GM21619 (cell line): ENCODE results near the gene TBC1D10A.
A peak's percentile ranks its signal among the peaks of the same experiment; 100 is the strongest.

Experiments
- ATAC-seq: cut with Tn5 transposase; IDR thresholded peaks from one replicate; pipeline ENCODE4 v1.9.1; 2021; ENCODE audit not compliant: unreplicated experiment

TBC1D10A gene

GRCh38 chr22:30268331-30268730 is 58.4 kb downstream of the TBC1D10A start:
- no peak for ATAC-seq

DNA sequence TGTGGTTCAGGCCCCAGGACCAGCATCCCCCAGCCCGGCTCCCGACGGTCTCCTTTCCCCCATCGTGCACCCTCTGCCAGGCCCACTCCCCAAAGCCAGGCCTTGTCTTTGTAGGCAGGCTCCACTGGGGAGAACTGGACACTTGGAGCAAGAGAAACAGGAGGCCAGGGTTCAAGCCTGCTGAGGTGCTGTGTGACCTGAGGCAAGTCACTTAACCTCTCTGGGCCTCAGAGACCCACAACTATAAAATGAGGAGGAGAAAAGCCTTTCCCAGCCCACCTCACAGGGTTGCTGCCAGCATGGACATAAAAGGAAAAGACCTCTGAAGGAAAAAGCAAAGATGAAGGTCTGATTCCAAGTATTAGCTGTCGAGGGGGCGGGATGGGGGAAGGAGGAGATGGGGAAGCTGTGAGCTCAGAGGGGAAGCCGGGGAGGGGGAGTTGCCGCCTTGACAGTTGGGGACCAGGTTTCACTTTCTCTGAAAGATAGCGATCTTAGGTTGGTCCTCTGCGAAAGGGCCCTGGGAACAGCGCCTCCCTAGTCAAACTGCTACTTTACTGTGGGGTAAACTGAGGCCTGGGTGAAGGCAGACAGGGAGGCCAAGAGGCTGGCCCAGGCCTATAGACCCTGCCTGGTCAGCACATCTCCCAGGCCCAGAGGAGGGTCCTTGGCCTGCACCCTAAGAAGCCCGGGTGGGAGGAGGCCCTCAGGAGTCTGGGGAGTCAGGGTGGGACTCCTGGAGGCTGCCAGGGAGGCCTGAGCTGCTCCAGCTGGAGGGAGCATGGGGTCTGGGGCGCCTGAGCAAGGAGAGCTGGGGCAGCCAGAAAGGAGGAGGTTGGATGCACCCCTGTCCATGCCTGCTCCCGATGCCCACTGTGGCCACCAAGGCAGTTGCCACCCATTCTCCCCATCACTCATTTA is 59.1 kb downstream of the TBC1D10A start:
- no peak for ATAC-seq

- no peak for ATAC-seq
Measured at GRCh38 chr22:30266445-30267381, 60.0 kb downstream of the TBC1D10A start, which contains the start of gene OSM. OSM (minus strand) TSS chr22:30266851; CDS start chr22:30266799, 52 bp downstream.

- ATAC-seq = peak; percentile 71
Measured at GRCh38 chr22:30265823-30266444, 60.8 kb downstream of the TBC1D10A start.

DNA sequence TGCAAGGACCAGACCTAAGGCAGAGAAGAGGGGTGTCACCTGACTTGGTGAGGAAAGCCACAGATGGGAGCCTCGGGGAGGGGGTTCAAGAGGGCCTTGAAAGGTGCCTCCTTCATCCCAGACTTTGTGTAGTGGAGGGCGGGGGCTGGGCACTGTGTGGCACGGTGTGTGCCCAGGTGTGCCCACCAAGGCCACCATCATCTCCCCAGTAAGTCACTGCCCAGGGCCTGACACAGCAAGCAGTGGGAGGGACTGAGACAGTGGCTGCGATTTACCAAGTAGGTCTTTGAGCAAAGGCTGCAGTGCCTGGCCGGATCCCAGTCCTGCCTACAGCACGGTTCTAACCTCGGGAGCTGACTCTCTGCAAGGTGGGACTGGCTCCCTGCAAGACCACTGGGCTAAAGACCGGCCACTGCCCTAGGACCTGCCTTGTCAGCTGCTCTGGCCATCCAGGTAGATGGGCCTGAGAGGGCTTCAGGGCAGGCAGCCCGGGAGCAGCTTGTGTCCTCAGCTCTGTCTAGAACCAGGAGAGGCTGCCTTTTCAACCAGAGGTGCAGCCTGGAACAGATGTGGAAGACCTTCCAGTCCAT is 61.5 kb downstream of the TBC1D10A start:
- ATAC-seq = peak; percentile 1

- ATAC-seq = no peak
Measured at GRCh38 chr22:30263883-30264282, 62.9 kb downstream of the TBC1D10A start.

DNA sequence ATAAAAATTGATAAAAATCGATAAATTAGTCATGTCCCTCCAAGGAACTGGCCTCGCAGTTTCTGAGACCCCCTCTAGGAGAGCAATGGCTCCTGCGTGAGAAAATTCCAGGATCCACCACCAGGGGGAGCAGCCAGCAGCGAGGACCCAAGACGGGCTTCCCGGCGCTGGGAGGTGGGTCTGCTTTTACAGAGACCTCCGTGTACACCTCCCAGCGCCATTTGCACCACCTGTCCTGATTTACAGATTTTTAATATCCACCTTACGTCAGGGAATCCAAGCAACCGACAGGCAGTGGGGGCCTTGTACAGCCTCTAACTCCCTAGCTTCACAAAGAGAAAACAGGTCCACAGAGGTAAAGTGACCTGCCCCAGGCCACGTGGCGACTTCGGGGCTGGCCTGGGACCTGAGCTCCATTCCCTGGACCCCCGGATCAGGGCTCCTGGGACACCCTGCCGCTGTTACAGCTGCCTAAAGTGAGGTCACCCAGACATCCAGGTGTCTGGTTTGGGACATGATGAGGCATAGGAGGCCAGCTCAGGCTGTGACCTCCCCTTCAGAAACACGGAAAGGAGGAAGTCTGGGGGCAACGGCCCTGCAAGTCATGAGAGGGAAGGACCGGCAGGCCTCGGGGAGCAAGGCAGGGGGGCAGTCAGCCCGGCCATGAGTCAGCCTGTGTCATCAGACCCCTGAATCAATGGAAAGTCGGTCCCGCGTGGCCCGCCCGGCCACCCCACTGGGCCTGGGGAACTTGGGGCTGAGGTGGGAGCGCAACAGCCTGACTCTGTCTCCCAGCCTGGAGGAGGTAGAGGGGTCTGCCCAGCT is 63.6 kb downstream of the TBC1D10A start:
- ATAC-seq = no peak

DNA sequence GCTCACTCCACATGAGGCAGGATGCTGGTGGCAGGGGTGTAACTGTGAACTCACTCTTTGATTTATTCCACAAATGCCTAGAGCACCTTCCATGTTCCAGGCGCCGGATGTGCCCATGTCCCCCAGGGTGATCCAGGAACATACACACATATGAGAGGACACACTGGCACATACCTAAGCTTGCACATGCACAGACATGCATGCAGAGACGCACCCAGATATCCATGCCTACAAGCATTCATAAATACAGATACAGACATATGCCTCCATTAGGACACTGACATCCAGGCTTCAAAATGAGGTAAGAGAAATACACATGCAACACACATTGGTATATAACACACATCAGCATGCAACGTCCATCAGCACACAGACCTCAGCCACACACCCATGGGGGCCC is 64.6 kb downstream of the TBC1D10A start:
- ATAC-seq = no peak

DNA sequence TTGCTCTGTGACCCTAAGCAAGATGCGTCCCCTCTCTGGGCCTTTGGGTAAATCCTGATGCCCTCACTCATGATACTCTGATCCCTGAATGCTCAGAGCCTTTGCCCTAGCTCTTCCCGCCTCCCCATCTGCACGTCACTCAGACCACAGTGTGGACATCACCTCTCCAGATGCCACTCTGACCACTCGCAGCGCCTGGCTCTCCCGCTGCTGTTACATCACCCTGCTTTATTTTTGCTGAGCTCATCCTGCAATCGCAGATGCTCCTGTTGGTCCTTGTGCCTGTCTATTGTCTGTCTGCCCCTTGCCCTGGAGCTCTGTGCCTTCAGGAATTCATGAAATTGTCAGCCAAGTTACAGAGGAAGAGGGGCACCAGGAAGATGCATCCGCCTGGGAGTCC is 65.6 kb downstream of the TBC1D10A start:
- no peak for ATAC-seq

DNA sequence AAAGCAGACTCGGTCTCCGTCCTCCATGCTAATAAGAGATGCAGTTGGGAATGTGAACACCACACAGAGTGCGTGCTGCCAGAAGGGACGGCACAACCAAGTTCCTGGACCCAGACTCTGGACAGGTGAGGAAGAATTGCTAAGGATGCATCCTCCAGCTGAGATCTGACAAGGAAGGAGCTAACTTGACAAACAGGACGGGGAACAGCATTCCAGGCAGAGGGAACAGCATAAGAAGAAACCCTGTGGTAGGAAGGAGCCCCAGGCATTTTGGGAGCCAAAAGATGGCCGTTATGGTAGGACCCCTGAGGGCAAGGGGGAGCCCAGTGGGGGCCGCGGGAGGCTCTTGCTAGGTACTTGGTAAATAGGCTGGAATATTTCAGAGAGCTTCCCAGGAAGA is 66.1 kb downstream of the TBC1D10A start:
- ATAC-seq = no peak

- no peak for ATAC-seq
Measured at GRCh38 chr22:30260276-30260675, 66.5 kb downstream of the TBC1D10A start.

DNA sequence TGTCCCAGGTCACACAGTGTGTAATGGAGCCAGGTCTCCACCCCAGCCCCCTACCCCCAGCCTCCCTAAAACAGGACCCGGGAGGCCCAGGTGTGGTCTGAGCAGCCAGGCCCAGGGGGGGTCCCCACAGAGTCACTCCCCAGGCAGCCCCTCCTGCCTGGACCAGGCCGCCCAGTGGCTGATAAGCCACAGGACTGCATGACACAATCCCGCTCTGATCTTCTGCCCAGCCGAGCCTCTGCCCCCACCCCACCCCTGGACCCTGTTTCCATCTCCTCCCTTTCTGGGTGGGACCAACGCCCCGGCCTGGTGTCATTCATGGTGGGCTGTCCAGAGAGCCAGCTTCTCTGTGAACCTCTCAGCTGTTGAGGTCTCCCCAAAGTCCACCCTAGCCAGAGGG is 72.4 kb downstream of the TBC1D10A start:
- ATAC-seq = no peak

DNA sequence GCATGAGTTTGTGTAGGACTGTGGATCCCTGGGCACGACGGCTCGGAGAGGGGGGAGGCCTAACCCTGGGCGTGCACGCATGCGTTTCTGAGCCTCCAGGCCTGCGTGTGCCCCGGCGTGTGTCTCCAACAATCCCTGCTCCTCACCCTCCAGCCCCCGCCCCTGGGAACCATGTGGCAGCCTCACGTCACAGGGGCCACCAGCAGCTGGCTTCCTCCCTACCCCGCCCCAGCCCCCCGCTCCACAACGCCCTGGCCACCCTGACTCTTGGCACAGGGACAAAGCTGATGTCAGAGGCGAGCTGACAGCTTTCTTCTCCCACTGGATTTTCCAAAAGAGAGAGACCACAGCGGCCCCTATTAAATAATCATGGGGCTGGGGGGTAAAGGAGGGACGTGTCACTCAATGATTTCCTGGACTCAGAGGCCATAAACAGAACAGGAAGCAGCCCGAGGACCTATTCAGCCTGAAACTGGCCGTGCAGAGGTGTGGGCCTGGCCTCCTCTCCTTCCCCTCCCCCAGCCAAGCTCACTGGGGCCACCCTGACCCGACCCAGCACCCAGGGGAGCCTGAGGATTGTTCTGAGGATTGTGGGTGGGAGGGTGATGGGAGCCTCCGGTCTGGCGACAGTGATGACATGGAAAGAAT is 73.4 kb downstream of the TBC1D10A start:
- ATAC-seq = no peak

DNA sequence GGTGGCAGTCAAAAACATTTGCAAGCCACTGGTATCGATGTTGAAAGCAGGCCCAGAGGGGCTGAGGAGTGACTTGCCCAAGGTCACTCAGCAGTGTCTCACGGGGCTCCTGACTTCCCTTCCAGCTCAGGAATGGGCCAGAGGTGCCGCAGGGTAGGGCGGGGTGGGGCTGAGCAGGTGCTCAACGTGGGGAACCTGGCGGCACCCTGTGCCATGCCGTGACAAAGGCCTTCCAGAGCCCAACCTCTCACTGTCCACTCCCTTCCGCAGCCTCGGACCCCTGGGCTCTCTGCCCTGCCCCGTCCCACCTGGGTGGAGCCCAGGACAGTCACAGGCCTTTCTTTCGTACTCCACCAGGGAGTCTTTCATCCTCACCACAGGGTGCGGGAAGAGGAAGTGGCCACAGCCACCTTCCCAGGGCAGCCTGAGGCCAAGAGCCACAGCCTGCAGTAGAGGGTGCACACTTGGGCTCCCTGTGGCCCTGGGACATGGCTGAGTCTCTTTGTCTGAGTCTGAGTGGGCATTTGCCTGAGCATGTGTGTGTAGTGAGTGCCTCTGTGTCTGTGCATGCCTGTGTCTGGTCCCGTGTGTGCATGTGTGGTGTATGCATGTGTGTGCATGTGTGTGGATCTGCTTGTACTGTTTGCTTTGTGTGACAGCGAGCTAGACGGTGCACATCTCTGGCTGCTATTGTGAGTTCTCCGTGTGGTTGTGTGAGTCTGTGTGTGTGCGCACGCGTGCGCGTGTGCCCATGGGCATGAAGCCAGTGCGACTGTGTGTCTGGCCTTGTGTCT is 74.1 kb downstream of the TBC1D10A start:
- no peak for ATAC-seq

DNA sequence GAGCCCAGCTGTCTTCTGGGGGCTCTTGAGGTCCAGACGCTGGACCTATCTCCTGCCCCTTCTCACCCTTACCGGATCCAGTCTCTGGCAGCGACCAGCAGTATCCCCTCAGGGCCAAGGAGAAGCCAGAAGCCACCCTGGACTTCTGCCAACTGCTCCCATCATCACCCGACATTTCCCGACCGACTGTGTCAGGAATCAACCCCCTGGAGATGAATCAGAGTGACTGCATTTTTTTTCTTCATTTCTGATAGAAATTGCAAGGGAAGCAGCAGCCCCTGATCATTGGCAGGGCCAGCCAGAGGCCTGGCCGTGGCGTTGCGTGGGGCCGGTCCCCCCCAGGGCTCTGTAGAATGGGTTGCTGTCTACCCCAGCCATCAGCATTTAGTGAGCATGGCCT is 75.0 kb downstream of the TBC1D10A start:
- ATAC-seq = no peak

GRCh38 chr22:30250661-30251267 is 76.0 kb downstream of the TBC1D10A start:
- no peak for ATAC-seq

DNA sequence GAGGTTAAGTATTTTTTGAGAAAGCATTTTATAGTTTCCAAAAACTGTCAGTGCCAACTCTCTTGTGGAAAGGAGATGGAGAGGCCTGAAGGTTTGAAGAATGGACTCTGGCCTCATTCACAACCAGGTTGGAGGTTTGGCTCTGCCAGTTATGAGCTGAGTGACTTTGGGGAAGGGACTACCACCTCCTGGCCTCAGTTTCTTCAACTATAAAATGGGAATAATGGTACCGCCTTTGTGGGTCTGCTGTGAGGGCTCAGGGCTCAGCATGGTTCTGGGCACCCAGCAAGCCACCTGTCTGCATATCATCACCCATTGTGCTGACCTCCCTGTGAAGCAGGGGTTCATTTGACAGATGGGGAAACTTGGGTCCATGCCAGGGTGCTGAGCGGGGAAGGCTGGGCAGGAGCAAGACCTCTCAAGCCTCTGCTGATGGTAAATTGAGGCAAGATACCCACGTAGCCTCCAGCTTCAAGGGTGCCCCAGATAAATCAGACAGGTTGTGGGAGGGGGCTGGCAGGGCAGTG is 76.6 kb downstream of the TBC1D10A start:
- ATAC-seq = no peak
